Rectal smooth muscle tissue (tissue), 1 donor: ENCODE measurements around the gene ISL2.

Source experiments
- H3K27ac ChIP-seq: one replicate; pipeline ENCODE4 v1.7.0; 2013; ENCODE audit warnings: low read depth, low read length, inconsistent platforms
- H3K27me3 ChIP-seq: one replicate; pipeline ENCODE4 v1.7.0; 2013; ENCODE audit warnings: low read length; ENCODE audit not compliant: control insufficient read depth, insufficient read depth
- H3K36me3 ChIP-seq: one replicate; pipeline ENCODE4 v1.7.0; 2013; ENCODE audit warnings: low read length; ENCODE audit not compliant: control insufficient read depth, insufficient read depth
- H3K4me1 ChIP-seq: one replicate; pipeline ENCODE4 v1.7.0; 2013; ENCODE audit warnings: low read length; ENCODE audit not compliant: control insufficient read depth, insufficient read depth
- H3K4me3 ChIP-seq: one replicate; pipeline ENCODE4 v1.7.0; 2013; ENCODE audit warnings: low read length
- H3K9ac ChIP-seq: one replicate; pipeline ENCODE4 v1.7.0; 2013; ENCODE audit warnings: low read length

The ISL2 gene

GRCh38 chr15:76349301-76350070 is 12.9 kb downstream of the ISL2 start:
- Histone ChIP-seq H3K27me3 (peaks cover 18% of the 10 kb centered on the region), H3K36me3 (no peaks in the 10 kb centered on the region), H3K4me3 (no peak overlapping the region), H3K9ac (no peak overlapping the region), H3K4me1 (no peaks in the 10 kb centered on the region), H3K27ac (no peak overlapping the region)

DNA sequence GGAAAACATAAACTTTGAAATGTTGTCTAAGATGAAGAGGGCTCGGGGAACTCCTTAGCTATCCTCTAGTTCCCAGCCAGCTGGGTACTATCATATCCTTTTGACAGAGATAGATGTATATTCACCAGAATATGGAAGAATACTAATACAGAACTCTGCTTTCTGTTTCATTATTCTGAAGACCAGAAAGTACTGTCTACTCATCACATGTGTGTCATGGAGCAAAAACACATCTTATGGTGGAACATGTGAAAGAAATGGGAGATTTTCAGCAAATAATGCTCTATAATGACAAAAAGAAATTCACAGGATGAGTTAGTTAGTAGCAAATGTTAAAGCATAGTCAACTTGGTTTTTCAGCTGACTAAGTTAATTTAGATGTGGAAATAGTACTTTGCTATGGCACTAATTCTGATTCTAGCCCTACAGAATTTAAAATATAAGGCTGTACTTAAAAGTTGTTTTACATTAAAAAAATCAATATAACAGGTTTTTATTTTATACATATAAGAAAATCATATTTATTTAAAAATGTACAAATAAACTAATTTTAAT is 16.5 kb downstream of the ISL2 start:
- Histone ChIP-seq H3K9ac (no peak overlapping the region), H3K27me3 (no peaks in the 10 kb centered on the region), H3K4me3 (no peak overlapping the region), H3K27ac (no peak overlapping the region), H3K4me1 (no peaks in the 10 kb centered on the region), H3K36me3 (no peaks in the 10 kb centered on the region)

DNA sequence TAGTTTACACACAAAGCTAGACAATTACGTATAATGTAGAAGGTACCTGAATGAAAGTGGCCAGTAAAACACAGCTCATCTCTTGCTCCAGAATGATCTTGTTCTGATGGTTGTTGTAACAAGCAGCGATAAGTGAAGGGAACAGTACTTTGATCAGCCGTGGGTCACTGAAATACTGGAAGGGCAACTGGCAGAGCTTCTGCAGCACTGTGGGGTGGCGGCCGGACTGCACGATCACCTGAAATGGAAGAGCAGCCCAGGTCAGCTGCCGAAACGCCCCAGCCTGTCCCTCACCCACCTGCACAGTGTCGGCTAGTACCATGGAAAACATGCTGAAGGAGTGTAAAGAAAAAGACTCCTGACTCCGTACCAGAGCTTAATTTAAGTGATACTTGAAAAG is 17.3 kb downstream of the ISL2 start:
- H3K9ac ChIP-seq = no peak overlapping the region
- no peak overlapping the region for H3K4me3 ChIP-seq
- no peaks in the 10 kb centered on the region for H3K4me1 ChIP-seq
- no peak overlapping the region for H3K27ac ChIP-seq
- no peaks in the 10 kb centered on the region for H3K27me3 ChIP-seq
- no peaks in the 10 kb centered on the region for H3K36me3 ChIP-seq

GRCh38 chr15:76354823-76355440 is 18.4 kb downstream of the ISL2 start:
- Histone ChIP-seq H3K27ac (no peak overlapping the region), H3K36me3 (no peaks in the 10 kb centered on the region), H3K4me1 (no peaks in the 10 kb centered on the region), H3K9ac (no peak overlapping the region), H3K27me3 (no peaks in the 10 kb centered on the region), H3K4me3 (no peak overlapping the region)

DNA sequence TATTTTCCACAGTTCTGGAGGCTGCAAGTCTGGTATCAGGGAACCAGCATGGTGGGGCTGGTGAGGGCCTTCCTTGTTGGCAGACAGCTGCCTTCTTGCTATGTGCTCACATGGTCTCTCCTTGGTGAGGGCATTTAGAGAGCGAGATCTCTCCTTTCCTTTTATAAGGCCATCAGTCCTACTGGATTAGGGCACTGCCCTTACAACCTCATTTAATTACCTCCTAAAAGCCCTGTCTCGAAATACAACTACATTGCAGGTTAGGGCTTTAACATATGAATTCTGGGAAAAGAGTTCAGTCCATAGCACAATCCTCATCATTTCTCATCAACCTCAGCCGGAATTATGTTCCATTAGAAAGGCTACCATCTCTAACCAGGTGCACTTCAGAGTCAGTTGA is 21.9 kb downstream of the ISL2 start:
- H3K4me1 ChIP-seq = no peaks in the 10 kb centered on the region
- no peaks in the 10 kb centered on the region for H3K27me3 ChIP-seq
- no peak overlapping the region for H3K9ac ChIP-seq
- H3K4me3 ChIP-seq = no peak overlapping the region
- no peaks in the 10 kb centered on the region for H3K36me3 ChIP-seq
- no peak overlapping the region for H3K27ac ChIP-seq

DNA sequence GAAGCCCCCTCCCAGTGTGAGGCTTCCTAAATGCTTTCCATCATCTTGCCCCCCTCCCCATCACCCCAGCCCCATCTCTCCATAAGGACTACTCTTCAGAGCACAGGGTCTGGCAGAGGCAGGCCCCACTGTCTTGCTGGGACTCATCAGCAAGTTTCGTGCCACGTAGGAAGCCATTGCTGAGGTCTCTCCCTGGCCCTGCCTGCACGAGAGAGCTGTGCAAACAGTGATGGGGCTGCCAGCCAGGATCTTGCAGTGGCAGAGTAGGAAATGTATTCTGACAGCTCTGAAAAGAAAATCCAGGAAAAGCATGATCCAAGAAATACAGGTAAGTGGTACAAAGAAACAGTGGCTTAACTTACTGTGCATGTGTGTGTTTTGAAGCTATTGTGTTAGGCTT is 22.6 kb downstream of the ISL2 start:
- Histone ChIP-seq H3K27me3 (no peaks in the 10 kb centered on the region), H3K4me3 (no peak overlapping the region), H3K4me1 (no peaks in the 10 kb centered on the region), H3K36me3 (no peaks in the 10 kb centered on the region), H3K27ac (no peak overlapping the region), H3K9ac (no peak overlapping the region)

DNA sequence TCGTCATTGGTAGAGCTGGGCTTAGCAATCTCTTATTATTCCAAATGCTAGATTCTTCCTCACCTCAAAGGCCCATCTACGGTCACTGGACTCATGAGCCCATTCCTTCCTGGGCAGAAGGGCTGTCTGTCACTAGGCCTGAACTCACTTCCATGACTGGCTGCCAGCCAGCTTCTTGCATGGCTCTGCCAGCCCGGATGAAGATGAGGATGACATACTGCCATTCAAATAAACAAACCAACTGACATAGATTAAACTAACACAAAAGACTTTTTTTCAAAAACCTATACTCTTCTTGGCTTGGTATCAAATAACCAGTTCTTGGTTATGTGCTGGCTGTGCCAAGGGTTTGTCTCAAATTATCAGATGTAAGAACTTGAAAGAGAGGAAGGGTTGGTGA is 23.8 kb downstream of the ISL2 start:
- H3K36me3 ChIP-seq = no peaks in the 10 kb centered on the region
- H3K27ac ChIP-seq = no peak overlapping the region
- H3K9ac ChIP-seq = no peak overlapping the region
- no peak overlapping the region for H3K4me3 ChIP-seq
- H3K27me3 ChIP-seq = no peaks in the 10 kb centered on the region
- no peaks in the 10 kb centered on the region for H3K4me1 ChIP-seq

- Histone ChIP-seq H3K4me1 (no peaks in the 10 kb centered on the region), H3K4me3 (no peak overlapping the region), H3K9ac (no peak overlapping the region)
These were observed 26.7 kb downstream of the ISL2 start for GRCh38 chr15:76363251-76363650.

GRCh38 chr15:76366714-76367113 is 30.1 kb downstream of the ISL2 start:
- Histone ChIP-seq H3K4me1 (no peaks in the 10 kb centered on the region), H3K9ac (no peak overlapping the region), H3K27ac (no peak overlapping the region), H3K4me3 (no peak overlapping the region), H3K36me3 (no peaks in the 10 kb centered on the region), H3K27me3 (no peaks in the 10 kb centered on the region)

More at GRCh38 chr15:76363251-76363650, 26.7 kb downstream of the ISL2 start:
- no peak overlapping the region for H3K27ac ChIP-seq
- H3K27me3 ChIP-seq = no peaks in the 10 kb centered on the region
- H3K36me3 ChIP-seq = no peaks in the 10 kb centered on the region

DNA sequence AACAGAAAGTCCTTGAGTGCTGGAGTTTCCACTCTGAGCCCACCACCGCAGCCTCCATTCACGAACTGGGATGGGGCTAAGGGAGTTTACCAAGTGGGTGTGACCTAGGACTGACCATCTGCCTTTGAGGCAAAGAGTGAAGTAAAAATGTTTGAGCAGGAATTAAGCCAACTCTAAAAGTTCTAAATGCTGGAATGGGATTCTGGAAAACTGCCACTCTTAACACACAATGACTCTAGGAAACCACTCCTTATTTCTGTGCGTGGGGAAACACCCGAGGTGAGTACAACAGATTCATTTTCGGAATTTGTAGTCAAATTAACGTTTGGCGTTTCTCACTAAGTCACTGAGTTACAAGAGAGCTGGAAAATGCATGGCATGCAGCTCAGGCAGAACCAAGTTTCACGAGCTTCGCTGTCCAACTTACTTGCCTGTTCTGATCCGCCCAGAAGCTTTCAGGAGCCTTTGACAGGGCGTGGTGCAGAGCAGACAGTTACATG is 31.6 kb downstream of the ISL2 start:
- H3K36me3 ChIP-seq = no peaks in the 10 kb centered on the region
- H3K9ac ChIP-seq = no peak overlapping the region
- no peaks in the 10 kb centered on the region for H3K27me3 ChIP-seq
- no peaks in the 10 kb centered on the region for H3K4me1 ChIP-seq
- H3K4me3 ChIP-seq = no peak overlapping the region
- H3K27ac ChIP-seq = no peak overlapping the region

GRCh38 chr15:76376029-76376428 is 39.5 kb downstream of the ISL2 start:
- no peaks in the 10 kb centered on the region for H3K36me3 ChIP-seq
- no peak overlapping the region for H3K4me3 ChIP-seq

DNA sequence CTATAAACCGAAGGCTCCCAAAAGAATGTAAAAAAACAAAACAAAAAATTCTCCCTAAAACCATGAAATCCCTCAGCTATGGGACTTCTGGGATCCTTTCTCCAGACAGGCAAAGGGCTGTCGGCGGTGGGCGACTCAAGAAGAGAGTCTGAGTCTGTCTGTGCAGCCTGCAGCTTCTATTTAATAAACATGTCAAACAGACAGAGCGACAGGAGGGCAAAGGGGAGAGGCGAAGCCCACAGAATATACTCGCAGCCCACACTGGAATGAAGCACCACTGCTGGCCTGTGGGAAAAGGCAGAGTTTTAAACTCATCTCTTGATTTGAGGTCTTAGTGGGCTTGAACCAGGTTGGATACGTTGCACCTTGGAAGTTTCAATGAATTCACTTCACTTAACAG is 40.2 kb downstream of the ISL2 start:
- H3K4me1 ChIP-seq = no peaks in the 10 kb centered on the region
- H3K9ac ChIP-seq = no peak overlapping the region
- no peaks in the 10 kb centered on the region for H3K27me3 ChIP-seq
- no peak overlapping the region for H3K27ac ChIP-seq
- no peaks in the 10 kb centered on the region for H3K36me3 ChIP-seq
- no peak overlapping the region for H3K4me3 ChIP-seq

More at GRCh38 chr15:76376029-76376428, 39.5 kb downstream of the ISL2 start:
- Histone ChIP-seq H3K9ac (no peak overlapping the region), H3K27ac (no peak overlapping the region), H3K4me1 (no peaks in the 10 kb centered on the region), H3K27me3 (no peaks in the 10 kb centered on the region)
